BE2C (cell line): ENCODE data around the gene IQSEC3.
A peak's percentile ranks its signal among the peaks of the same experiment; 100 is the strongest.

Source experiments
- DNase-seq: peaks from one replicate; pipeline ENCODE4 v3.0.0-alpha.2; 2020
- H3K27me3 ChIP-seq: fragments of 250-450 bp; sonication (Bioruptor Pico); 2 replicates; pipeline ENCODE4 v1.5.1; 2020; ENCODE audit warnings: mild to moderate bottlenecking
- H3K36me3 ChIP-seq: fragments of 250-450 bp; sonication (Bioruptor Pico); 2 replicates; pipeline ENCODE4 v1.5.1; 2020; ENCODE audit warnings: mild to moderate bottlenecking
- H3K4me1 ChIP-seq: fragments of 250-450 bp; sonication (Bioruptor Pico); 2 replicates; pipeline ENCODE4 v1.5.1; 2020
- H3K4me3 ChIP-seq: 2 replicates; pipeline ENCODE4 v1.5.1; 2011; ENCODE audit warnings: low read depth, low read length
- H3K9me3 ChIP-seq: fragments of 250-450 bp; sonication (Bioruptor Pico); 2 replicates; pipeline ENCODE4 v1.5.1; 2020
- CTCF ChIP-seq: IDR thresholded peaks from 2 replicates; pipeline ENCODE4 v1.5.1; 2012; ENCODE audit warnings: mild to moderate bottlenecking, low read depth, low read length

The IQSEC3 gene

GRCh38 chr12:145369-145960, 78.9 kb downstream of the IQSEC3 start:
- Histone ChIP-seq H3K4me3 (no peak overlapping the region), H3K9me3 (no peaks in the 10 kb centered on the region), H3K4me1 (no peaks in the 10 kb centered on the region), H3K36me3 (no peaks in the 10 kb centered on the region), H3K27me3 (no peaks in the 10 kb centered on the region)
- DNase-seq: no peak
- no peak for TF ChIP-seq CTCF

GRCh38 chr12:147242-147641, 80.7 kb downstream of the IQSEC3 start:
- H3K36me3 ChIP-seq: no peaks in the 10 kb centered on the region
- H3K27me3 ChIP-seq: no peaks in the 10 kb centered on the region
- no peak for DNase-seq
- no peaks in the 10 kb centered on the region for H3K4me1 ChIP-seq
- H3K9me3 ChIP-seq: no peaks in the 10 kb centered on the region
- TF ChIP-seq CTCF: no peak
- no peak overlapping the region for H3K4me3 ChIP-seq

GRCh38 chr12:148676-149416, 82.3 kb downstream of the IQSEC3 start:
- Histone ChIP-seq H3K4me3 (no peak overlapping the region), H3K9me3 (no peaks in the 10 kb centered on the region), H3K36me3 (no peaks in the 10 kb centered on the region), H3K27me3 (no peaks in the 10 kb centered on the region), H3K4me1 (no peaks in the 10 kb centered on the region)
- no peak for DNase-seq
- TF ChIP-seq CTCF: no peak

- no peaks in the 10 kb centered on the region for H3K27me3 ChIP-seq
- no peak for DNase-seq
Measured at GRCh38 chr12:151579-151978, 85.0 kb downstream of the IQSEC3 start.

GRCh38 chr12:152440-152839, 85.9 kb downstream of the IQSEC3 start:
- no peaks in the 10 kb centered on the region for H3K27me3 ChIP-seq
- H3K4me1 ChIP-seq: no peaks in the 10 kb centered on the region
- H3K36me3 ChIP-seq: no peaks in the 10 kb centered on the region
- no peak overlapping the region for H3K4me3 ChIP-seq
- no peak for TF ChIP-seq CTCF
- no peak for DNase-seq
- no peaks in the 10 kb centered on the region for H3K9me3 ChIP-seq

More at GRCh38 chr12:151579-151978, 85.0 kb downstream of the IQSEC3 start:
- Histone ChIP-seq H3K36me3 (no peaks in the 10 kb centered on the region), H3K4me3 (no peak overlapping the region), H3K9me3 (no peaks in the 10 kb centered on the region), H3K4me1 (no peaks in the 10 kb centered on the region)
- TF ChIP-seq CTCF: no peak

GRCh38 chr12:153080-153746, 86.6 kb downstream of the IQSEC3 start:
- TF ChIP-seq CTCF: peak; percentile 98
- Histone ChIP-seq H3K4me3 (no peak overlapping the region), H3K9me3 (no peaks in the 10 kb centered on the region), H3K4me1 (no peaks in the 10 kb centered on the region), H3K27me3 (no peaks in the 10 kb centered on the region), H3K36me3 (no peaks in the 10 kb centered on the region)
- DNase-seq: peak; percentile 86
